Measurements from ENCODE around the gene KRTAP16-1.

- TF ChIP-seq POLR2A (IDR thresholded peaks at IDR 0.05; ENCODE audit: low read depth, low read length) = no peak
- TF ChIP-seq POLR2AphosphoS5 (IDR thresholded peaks at IDR 0.05; ENCODE audit: low read depth, low read length) = no peak
These were observed 24.7 kb upstream of the KRTAP16-1 start for GRCh38 chr17:41333836-41334235.
